SK-N-SH treated with all-trans-retinoic acid at 6 μM for 48 hours (cell line): ENCODE data around the gene HMGCR.

Source experiments
- ATAC-seq: fragments of 200-7000 bp; cut with Tn5 transposase; 3 replicates; pipeline ENCODE4 v1.9.1; 2020; ENCODE audit warnings: mild to moderate bottlenecking, moderate library complexity
- ARNTL ChIP-seq: fragments of 450-650 bp; formaldehyde crosslinking; IDR thresholded peaks from 2 replicates; pipeline ENCODE4 v1.5.0; 2020; ENCODE audit warnings: low read depth, mild to moderate bottlenecking, moderate library complexity, borderline replicate concordance
- BACH2 ChIP-seq: fragments of 250-450 bp; sonication (Bioruptor Pico); IDR thresholded peaks from 2 replicates; pipeline ENCODE4 v1.9.0; 2021; ENCODE audit warnings: mild to moderate bottlenecking, borderline replicate concordance
- CSDC2 ChIP-seq: fragments of 250-450 bp; sonication (Bioruptor Pico); IDR thresholded peaks from 2 replicates; pipeline ENCODE4 v1.5.0; 2020; ENCODE audit warnings: mild to moderate bottlenecking, moderate library complexity
- ESRRG ChIP-seq: fragments of 250-450 bp; sonication (Bioruptor Pico); IDR thresholded peaks from 2 replicates; pipeline ENCODE4 v1.6.1; 2021; ENCODE audit warnings: mild to moderate bottlenecking
- GLIS3 ChIP-seq: fragments of 250-450 bp; sonication (Bioruptor Pico); IDR thresholded peaks from 2 replicates; pipeline ENCODE4 v1.5.0; 2020; ENCODE audit warnings: mild to moderate bottlenecking, moderate library complexity
- ISL1 ChIP-seq: fragments of 250-450 bp; sonication (Bioruptor Pico); IDR thresholded peaks from 2 replicates; pipeline ENCODE4 v2.1.2; 2022; ENCODE audit warnings: mild to moderate bottlenecking, moderate library complexity
- OSR1 ChIP-seq: fragments of 250-450 bp; sonication (Bioruptor Pico); IDR thresholded peaks from 2 replicates; pipeline ENCODE4 v1.8.0; 2022; ENCODE audit warnings: moderate library complexity, mild to moderate bottlenecking, inconsistent platforms
- PPARA ChIP-seq: fragments of 250-450 bp; sonication (Bioruptor Pico); IDR thresholded peaks from 2 replicates; pipeline ENCODE4 v1.5.0; 2020; ENCODE audit warnings: mild to moderate bottlenecking, borderline replicate concordance
- RARB ChIP-seq: fragments of 250-450 bp; sonication (Bioruptor Pico); IDR thresholded peaks from 2 replicates; pipeline ENCODE4 v1.8.0; 2021; ENCODE audit warnings: mild to moderate bottlenecking, moderate library complexity
- SNAI2 ChIP-seq: fragments of 250-450 bp; sonication (Bioruptor Pico); IDR thresholded peaks from 2 replicates; pipeline ENCODE4 v1.5.0; 2020; ENCODE audit warnings: mild to moderate bottlenecking, moderate library complexity
- TCF4 ChIP-seq: fragments of 250-450 bp; sonication (Bioruptor Pico); IDR thresholded peaks from 2 replicates; pipeline ENCODE4 v1.8.0; 2021; ENCODE audit warnings: mild to moderate bottlenecking, moderate library complexity, borderline replicate concordance
- TOX ChIP-seq: fragments of 250-450 bp; sonication (Bioruptor Pico); IDR thresholded peaks from 2 replicates; pipeline ENCODE4 v1.8.0; 2021; ENCODE audit warnings: mild to moderate bottlenecking, moderate library complexity, borderline replicate concordance
- ZC3H10 ChIP-seq: fragments of 250-450 bp; sonication (Bioruptor Pico); IDR thresholded peaks from 2 replicates; pipeline ENCODE4 v1.5.1; 2021; ENCODE audit warnings: mild to moderate bottlenecking, moderate library complexity
- ZFP3 ChIP-seq: fragments of 250-450 bp; sonication (Bioruptor Pico); IDR thresholded peaks from 2 replicates; pipeline ENCODE4 v1.5.0; 2020; ENCODE audit warnings: mild to moderate bottlenecking, moderate library complexity
- ZFP30 ChIP-seq: fragments of 450-650 bp; formaldehyde crosslinking; IDR thresholded peaks from 2 replicates; pipeline ENCODE4 v1.5.0; 2022; ENCODE audit warnings: mild to moderate bottlenecking, moderate library complexity
- ZNF565 ChIP-seq: fragments of 450-650 bp; formaldehyde crosslinking; conservative IDR thresholded peaks from 2 replicates; pipeline ENCODE4 v1.5.0; 2020; ENCODE audit warnings: low read depth, mild to moderate bottlenecking, moderate library complexity
- ZNF70 ChIP-seq: fragments of 450-650 bp; formaldehyde crosslinking; IDR thresholded peaks from 2 replicates; pipeline ENCODE4 v1.5.0; 2020; ENCODE audit warnings: mild to moderate bottlenecking, moderate library complexity
- ZNF8 ChIP-seq: fragments of 450-650 bp; formaldehyde crosslinking; IDR thresholded peaks from 2 replicates; pipeline ENCODE4 v1.5.0; 2020; ENCODE audit warnings: mild to moderate bottlenecking, moderate library complexity
- TF ChIP-seq, protein P1 (sequence below): fragments of 250-450 bp; sonication (Bioruptor Pico); IDR thresholded peaks from 2 replicates; pipeline ENCODE4 v1.5.0; 2020; ENCODE audit warnings: mild to moderate bottlenecking, moderate library complexity
- TF ChIP-seq, protein P2 (sequence below): fragments of 250-450 bp; sonication (Bioruptor Pico); IDR thresholded peaks from 2 replicates; pipeline ENCODE4 v1.5.1; 2020; ENCODE audit warnings: low read depth, mild to moderate bottlenecking, moderate library complexity
- TF ChIP-seq, protein P3 (sequence below): fragments of 250-450 bp; sonication (Bioruptor Pico); IDR thresholded peaks from 2 replicates; pipeline ENCODE4 v1.8.0; 2021; ENCODE audit warnings: low read depth, mild to moderate bottlenecking, moderate library complexity, borderline replicate concordance
- TF ChIP-seq, protein P4 (sequence below): fragments of 250-450 bp; sonication (Bioruptor Pico); IDR thresholded peaks from 2 replicates; pipeline ENCODE4 v1.5.1; 2021; ENCODE audit warnings: mild to moderate bottlenecking, moderate library complexity
- TF ChIP-seq, protein P5 (sequence below): fragments of 250-450 bp; sonication (Bioruptor Pico); IDR thresholded peaks from 2 replicates; pipeline ENCODE4 v1.8.0; 2020; ENCODE audit warnings: mild to moderate bottlenecking, moderate library complexity, borderline replicate concordance

HMGCR gene

DNA sequence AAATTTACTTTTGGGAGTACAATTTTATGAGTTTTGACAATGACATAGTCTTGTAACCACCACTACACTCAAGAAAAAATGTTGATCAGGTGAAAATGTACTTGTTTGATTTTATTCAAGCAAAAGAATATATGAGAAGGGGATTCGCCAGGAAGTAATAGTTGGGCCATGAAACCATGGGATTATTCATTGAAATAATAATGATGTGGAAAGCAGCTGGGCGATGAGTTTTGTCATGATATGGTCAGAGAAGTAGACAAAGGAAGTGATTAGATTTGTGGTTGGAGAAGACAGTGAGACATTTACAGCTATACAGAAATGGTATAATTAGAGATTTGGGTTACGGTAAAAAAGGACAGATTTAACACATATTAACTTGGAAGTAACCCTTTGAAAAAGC, 11.2 kb downstream of the HMGCR start:
- ATAC-seq = no peak

DNA sequence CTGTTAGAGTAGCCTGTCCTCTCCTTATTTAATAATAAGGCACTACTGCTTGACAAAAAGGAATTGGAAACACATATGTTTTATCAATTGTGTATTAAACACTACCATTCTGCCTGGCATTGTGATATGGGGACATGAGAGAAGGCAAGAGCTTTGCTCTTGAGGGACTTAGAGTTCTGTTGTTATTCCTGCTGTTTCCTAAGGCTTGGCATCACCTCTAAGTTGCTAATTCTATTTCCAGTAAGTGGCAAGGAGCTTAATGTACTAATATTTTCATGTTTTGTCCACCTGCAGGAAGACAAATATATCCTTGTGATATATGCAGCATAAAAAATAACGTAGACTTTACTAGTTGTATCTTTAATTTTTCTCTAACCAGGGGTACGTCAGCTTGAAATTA, 12.6 kb downstream of the HMGCR start:
- no peak for ATAC-seq
- TF ChIP-seq ZC3H10 (CRISPR knock-in tag) = no peak
- TF ChIP-seq CSDC2 = no peak
- TF ChIP-seq, protein P1, sequence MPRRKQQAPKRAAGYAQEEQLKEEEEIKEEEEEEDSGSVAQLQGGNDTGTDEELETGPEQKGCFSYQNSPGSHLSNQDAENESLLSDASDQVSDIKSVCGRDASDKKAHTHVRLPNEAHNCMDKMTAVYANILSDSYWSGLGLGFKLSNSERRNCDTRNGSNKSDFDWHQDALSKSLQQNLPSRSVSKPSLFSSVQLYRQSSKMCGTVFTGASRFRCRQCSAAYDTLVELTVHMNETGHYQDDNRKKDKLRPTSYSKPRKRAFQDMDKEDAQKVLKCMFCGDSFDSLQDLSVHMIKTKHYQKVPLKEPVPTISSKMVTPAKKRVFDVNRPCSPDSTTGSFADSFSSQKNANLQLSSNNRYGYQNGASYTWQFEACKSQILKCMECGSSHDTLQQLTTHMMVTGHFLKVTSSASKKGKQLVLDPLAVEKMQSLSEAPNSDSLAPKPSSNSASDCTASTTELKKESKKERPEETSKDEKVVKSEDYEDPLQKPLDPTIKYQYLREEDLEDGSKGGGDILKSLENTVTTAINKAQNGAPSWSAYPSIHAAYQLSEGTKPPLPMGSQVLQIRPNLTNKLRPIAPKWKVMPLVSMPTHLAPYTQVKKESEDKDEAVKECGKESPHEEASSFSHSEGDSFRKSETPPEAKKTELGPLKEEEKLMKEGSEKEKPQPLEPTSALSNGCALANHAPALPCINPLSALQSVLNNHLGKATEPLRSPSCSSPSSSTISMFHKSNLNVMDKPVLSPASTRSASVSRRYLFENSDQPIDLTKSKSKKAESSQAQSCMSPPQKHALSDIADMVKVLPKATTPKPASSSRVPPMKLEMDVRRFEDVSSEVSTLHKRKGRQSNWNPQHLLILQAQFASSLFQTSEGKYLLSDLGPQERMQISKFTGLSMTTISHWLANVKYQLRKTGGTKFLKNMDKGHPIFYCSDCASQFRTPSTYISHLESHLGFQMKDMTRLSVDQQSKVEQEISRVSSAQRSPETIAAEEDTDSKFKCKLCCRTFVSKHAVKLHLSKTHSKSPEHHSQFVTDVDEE = no peak
- TF ChIP-seq ZFP30 (CRISPR knock-in tag) = no peak
- TF ChIP-seq, protein P2, sequence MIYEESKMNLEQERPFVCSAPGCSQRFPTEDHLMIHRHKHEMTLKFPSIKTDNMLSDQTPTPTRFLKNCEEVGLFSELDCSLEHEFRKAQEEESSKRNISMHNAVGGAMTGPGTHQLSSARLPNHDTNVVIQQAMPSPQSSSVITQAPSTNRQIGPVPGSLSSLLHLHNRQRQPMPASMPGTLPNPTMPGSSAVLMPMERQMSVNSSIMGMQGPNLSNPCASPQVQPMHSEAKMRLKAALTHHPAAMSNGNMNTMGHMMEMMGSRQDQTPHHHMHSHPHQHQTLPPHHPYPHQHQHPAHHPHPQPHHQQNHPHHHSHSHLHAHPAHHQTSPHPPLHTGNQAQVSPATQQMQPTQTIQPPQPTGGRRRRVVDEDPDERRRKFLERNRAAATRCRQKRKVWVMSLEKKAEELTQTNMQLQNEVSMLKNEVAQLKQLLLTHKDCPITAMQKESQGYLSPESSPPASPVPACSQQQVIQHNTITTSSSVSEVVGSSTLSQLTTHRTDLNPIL (CRISPR knock-in tag) = no peak
- TF ChIP-seq, protein P3, sequence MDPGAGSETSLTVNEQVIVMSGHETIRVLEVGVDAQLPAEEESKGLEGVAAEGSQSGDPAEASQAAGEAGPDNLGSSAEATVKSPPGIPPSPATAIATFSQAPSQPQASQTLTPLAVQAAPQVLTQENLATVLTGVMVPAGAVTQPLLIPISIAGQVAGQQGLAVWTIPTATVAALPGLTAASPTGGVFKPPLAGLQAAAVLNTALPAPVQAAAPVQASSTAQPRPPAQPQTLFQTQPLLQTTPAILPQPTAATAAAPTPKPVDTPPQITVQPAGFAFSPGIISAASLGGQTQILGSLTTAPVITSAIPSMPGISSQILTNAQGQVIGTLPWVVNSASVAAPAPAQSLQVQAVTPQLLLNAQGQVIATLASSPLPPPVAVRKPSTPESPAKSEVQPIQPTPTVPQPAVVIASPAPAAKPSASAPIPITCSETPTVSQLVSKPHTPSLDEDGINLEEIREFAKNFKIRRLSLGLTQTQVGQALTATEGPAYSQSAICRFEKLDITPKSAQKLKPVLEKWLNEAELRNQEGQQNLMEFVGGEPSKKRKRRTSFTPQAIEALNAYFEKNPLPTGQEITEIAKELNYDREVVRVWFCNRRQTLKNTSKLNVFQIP (CRISPR knock-in tag) = no peak
- TF ChIP-seq GLIS3 (CRISPR knock-in tag) = no peak
- TF ChIP-seq, protein P4, sequence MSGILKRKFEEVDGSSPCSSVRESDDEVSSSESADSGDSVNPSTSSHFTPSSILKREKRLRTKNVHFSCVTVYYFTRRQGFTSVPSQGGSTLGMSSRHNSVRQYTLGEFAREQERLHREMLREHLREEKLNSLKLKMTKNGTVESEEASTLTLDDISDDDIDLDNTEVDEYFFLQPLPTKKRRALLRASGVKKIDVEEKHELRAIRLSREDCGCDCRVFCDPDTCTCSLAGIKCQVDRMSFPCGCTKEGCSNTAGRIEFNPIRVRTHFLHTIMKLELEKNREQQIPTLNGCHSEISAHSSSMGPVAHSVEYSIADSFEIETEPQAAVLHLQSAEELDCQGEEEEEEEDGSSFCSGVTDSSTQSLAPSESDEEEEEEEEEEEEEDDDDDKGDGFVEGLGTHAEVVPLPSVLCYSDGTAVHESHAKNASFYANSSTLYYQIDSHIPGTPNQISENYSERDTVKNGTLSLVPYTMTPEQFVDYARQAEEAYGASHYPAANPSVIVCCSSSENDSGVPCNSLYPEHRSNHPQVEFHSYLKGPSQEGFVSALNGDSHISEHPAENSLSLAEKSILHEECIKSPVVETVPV = no peak
- no peak for TF ChIP-seq ZNF8
- TF ChIP-seq ZNF70 (CRISPR knock-in tag) = no peak
- TF ChIP-seq TOX (CRISPR knock-in tag) = no peak
- no peak for TF ChIP-seq SNAI2
- TF ChIP-seq PPARA (CRISPR knock-in tag) = no peak
- no peak for TF ChIP-seq ESRRG (CRISPR knock-in tag)
- no peak for TF ChIP-seq ARNTL
- TF ChIP-seq, protein P5, sequence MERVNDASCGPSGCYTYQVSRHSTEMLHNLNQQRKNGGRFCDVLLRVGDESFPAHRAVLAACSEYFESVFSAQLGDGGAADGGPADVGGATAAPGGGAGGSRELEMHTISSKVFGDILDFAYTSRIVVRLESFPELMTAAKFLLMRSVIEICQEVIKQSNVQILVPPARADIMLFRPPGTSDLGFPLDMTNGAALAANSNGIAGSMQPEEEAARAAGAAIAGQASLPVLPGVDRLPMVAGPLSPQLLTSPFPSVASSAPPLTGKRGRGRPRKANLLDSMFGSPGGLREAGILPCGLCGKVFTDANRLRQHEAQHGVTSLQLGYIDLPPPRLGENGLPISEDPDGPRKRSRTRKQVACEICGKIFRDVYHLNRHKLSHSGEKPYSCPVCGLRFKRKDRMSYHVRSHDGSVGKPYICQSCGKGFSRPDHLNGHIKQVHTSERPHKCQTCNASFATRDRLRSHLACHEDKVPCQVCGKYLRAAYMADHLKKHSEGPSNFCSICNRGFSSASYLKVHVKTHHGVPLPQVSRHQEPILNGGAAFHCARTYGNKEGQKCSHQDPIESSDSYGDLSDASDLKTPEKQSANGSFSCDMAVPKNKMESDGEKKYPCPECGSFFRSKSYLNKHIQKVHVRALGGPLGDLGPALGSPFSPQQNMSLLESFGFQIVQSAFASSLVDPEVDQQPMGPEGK (CRISPR knock-in tag) = no peak
- no peak for TF ChIP-seq ZNF565 (CRISPR knock-in tag)

More for the DNA sequence above, 11.2 kb downstream of the HMGCR start:
- TF ChIP-seq ZFP30 (CRISPR knock-in tag) = no peak
- no peak for TF ChIP-seq OSR1 (CRISPR knock-in tag)
- TF ChIP-seq BACH2 = no peak
- TF ChIP-seq ZFP3 (CRISPR knock-in tag) = no peak
- no peak for TF ChIP-seq TCF4 (CRISPR knock-in tag)
- no peak for TF ChIP-seq CSDC2
- TF ChIP-seq, protein P1 = no peak
- no peak for TF ChIP-seq RARB (CRISPR knock-in tag)
- TF ChIP-seq, protein P5 (CRISPR knock-in tag) = no peak
- TF ChIP-seq ZNF70 (CRISPR knock-in tag) = no peak
- no peak for TF ChIP-seq ISL1 (CRISPR knock-in tag)
- TF ChIP-seq GLIS3 (CRISPR knock-in tag) = no peak
- TF ChIP-seq, protein P4 = no peak
